H9 (cell line): ENCODE measurements around the gene LIMK2. TPM values are rescaled to one million over a fixed set of nuclear protein-coding genes. Genes with fewer than 3 reads are reported as not detected.

Experiments
- DNase-seq: peaks from one replicate; pipeline ENCODE4 v3.0.0-alpha.2; 2017
- H2AFZ ChIP-seq: one replicate; pipeline ENCODE4 v1.6.1; 2013; ENCODE audit warnings: mild to moderate bottlenecking, low read length, control low read depth, moderate library complexity
- H2AK5ac ChIP-seq: 2 replicates; pipeline ENCODE4 v1.6.1; 2013; ENCODE audit warnings: low read length, control low read depth, mixed read lengths; ENCODE audit not compliant: insufficient read length
- H2BK120ac ChIP-seq: one replicate; pipeline ENCODE4 v1.6.1; 2013; ENCODE audit warnings: low read depth, mild to moderate bottlenecking, low read length, control low read depth, inconsistent platforms; ENCODE audit not compliant: poor library complexity, severe bottlenecking
- H2BK12ac ChIP-seq: 2 replicates; pipeline ENCODE4 v1.6.1; 2013; ENCODE audit warnings: low read length, control low read depth, mixed read lengths, low read depth; ENCODE audit not compliant: insufficient read length
- H2BK15ac ChIP-seq: 2 replicates; pipeline ENCODE4 v1.6.1; 2013; ENCODE audit warnings: low read depth, low read length, control low read depth
- H2BK20ac ChIP-seq: one replicate; pipeline ENCODE4 v1.6.1; 2013; ENCODE audit warnings: low read depth, mild to moderate bottlenecking, low read length, control low read depth, inconsistent platforms; ENCODE audit not compliant: poor library complexity, severe bottlenecking
- H2BK5ac ChIP-seq: 2 replicates; pipeline ENCODE4 v1.6.1; 2013; ENCODE audit warnings: low read length, control low read depth, mixed read lengths; ENCODE audit not compliant: insufficient read length
- H3K14ac ChIP-seq: 2 replicates; pipeline ENCODE4 v1.6.1; 2013; ENCODE audit warnings: low read length, control low read depth; ENCODE audit not compliant: insufficient read depth
- H3K18ac ChIP-seq: 2 replicates; pipeline ENCODE4 v1.6.1; 2013; ENCODE audit warnings: low read depth, mild to moderate bottlenecking, mixed read lengths, low read length, control low read depth; ENCODE audit not compliant: insufficient read length
- H3K23ac ChIP-seq: 2 replicates; pipeline ENCODE4 v1.6.1; 2013; ENCODE audit warnings: low read length, control low read depth, mixed read lengths, low read depth; ENCODE audit not compliant: insufficient read length
- H3K23me2 ChIP-seq: 2 replicates; pipeline ENCODE4 v1.6.1; 2013; ENCODE audit warnings: low read depth, mild to moderate bottlenecking, mixed read lengths, low read length, control low read depth; ENCODE audit not compliant: insufficient read length, poor library complexity, severe bottlenecking
- H3K27ac ChIP-seq: 2 replicates; pipeline ENCODE4 v1.5.1; 2013; ENCODE audit warnings: low read length, control low read depth, mixed read lengths, low read depth; ENCODE audit not compliant: insufficient read length
- H3K27me3 ChIP-seq: 2 replicates; pipeline ENCODE4 v1.6.1; 2013; ENCODE audit warnings: low read length, control low read depth, inconsistent platforms; ENCODE audit not compliant: insufficient read depth
- H3K4ac ChIP-seq: 2 replicates; pipeline ENCODE4 v1.6.1; 2013; ENCODE audit warnings: low read depth, mild to moderate bottlenecking, control low read depth, inconsistent platforms, low read length, moderate library complexity
- H3K4me1 ChIP-seq: 2 replicates; pipeline ENCODE4 v1.6.1; 2013; ENCODE audit warnings: low read length, control low read depth, inconsistent platforms; ENCODE audit not compliant: insufficient read depth
- H3K4me2 ChIP-seq: 2 replicates; pipeline ENCODE4 v1.6.1; 2013; ENCODE audit warnings: low read length, control low read depth, mixed read lengths; ENCODE audit not compliant: insufficient read length, insufficient read depth
- H3K56ac ChIP-seq: 2 replicates; pipeline ENCODE4 v1.6.1; 2013; ENCODE audit warnings: low read depth, mild to moderate bottlenecking, mixed read lengths, low read length, control low read depth; ENCODE audit not compliant: insufficient read length
- H3K79me1 ChIP-seq: 2 replicates; pipeline ENCODE4 v1.6.1; 2013; ENCODE audit warnings: low read depth, mild to moderate bottlenecking, moderate library complexity, low read length, control low read depth, inconsistent platforms; ENCODE audit not compliant: insufficient read depth, poor library complexity, severe bottlenecking
- H3K79me2 ChIP-seq: 2 replicates; pipeline ENCODE4 v1.6.1; 2013; ENCODE audit warnings: low read length, control low read depth, inconsistent platforms; ENCODE audit not compliant: insufficient read depth
- H3K9ac ChIP-seq: 2 replicates; pipeline ENCODE4 v1.6.1; 2013; ENCODE audit warnings: low read length, control low read depth, mixed read lengths; ENCODE audit not compliant: insufficient read length; ENCODE audit errors: extremely low read depth
- H3K9me3 ChIP-seq: one replicate; pipeline ENCODE4 v1.6.1; 2013; ENCODE audit warnings: low read depth, low read length, inconsistent platforms; ENCODE audit not compliant: control insufficient read depth
- H3T11ph ChIP-seq: one replicate; pipeline ENCODE4 v1.6.1; 2013; ENCODE audit warnings: mild to moderate bottlenecking, low read length, control low read depth, inconsistent platforms
- H4K20me1 ChIP-seq: one replicate; pipeline ENCODE4 v1.6.1; 2013; ENCODE audit not compliant: control insufficient read depth, insufficient read length, insufficient read depth
- H4K5ac ChIP-seq: 2 replicates; pipeline ENCODE4 v1.6.1; 2013; ENCODE audit warnings: low read depth, mild to moderate bottlenecking, mixed read lengths, low read length, control low read depth; ENCODE audit not compliant: insufficient read length
- H4K8ac ChIP-seq: replicated peaks from 2 replicates; pipeline ENCODE4 v1.6.1; 2013; ENCODE audit warnings: low read length, control low read depth, mixed read lengths, low read depth; ENCODE audit not compliant: insufficient read length
- H4K91ac ChIP-seq: 2 replicates; pipeline ENCODE4 v1.6.1; 2013; ENCODE audit warnings: low read depth, mild to moderate bottlenecking, moderate library complexity, mixed read lengths, low read length, control low read depth; ENCODE audit not compliant: insufficient read length
- H3K27ac Mint-ChIP-seq, 3 experiments: 2 replicates in 2 of 3; 3 replicates in 1 of 3; pipeline ENCODE4 v1.8.0; 2020 to 2021; ENCODE audit warnings: mixed read lengths in 3 of 3, mild to moderate bottlenecking in 1 of 3, moderate library complexity in 1 of 3
- H3K27me3 Mint-ChIP-seq: 2 replicates; pipeline ENCODE4 v1.8.0; 2021; ENCODE audit warnings: low read depth, mild to moderate bottlenecking, moderate library complexity, mixed read lengths
- H3K36me3 Mint-ChIP-seq, 3 experiments: 2 replicates in 2 of 3; 3 replicates in 1 of 3; pipeline ENCODE4 v1.8.0; 2020 to 2021; ENCODE audit warnings: low read depth in 3 of 3, mixed read lengths in 3 of 3; ENCODE audit not compliant: insufficient read depth in 1 of 3
- H3K4me1 Mint-ChIP-seq, 2 experiments: 2 replicates each; pipeline ENCODE4 v1.8.0; 2020; ENCODE audit warnings: mixed read lengths in 2 of 2
- H3K4me3 Mint-ChIP-seq, 2 experiments: 2 replicates in 1 of 2; 3 replicates in 1 of 2; pipeline ENCODE4 v1.8.0; 2020 to 2021; ENCODE audit warnings: mild to moderate bottlenecking in 2 of 2, mixed read lengths in 2 of 2, moderate library complexity in 1 of 2
- H3K9me3 Mint-ChIP-seq, 2 experiments: 2 replicates in 1 of 2; 3 replicates in 1 of 2; pipeline ENCODE4 v1.8.0; 2020; ENCODE audit warnings: mild to moderate bottlenecking in 2 of 2, mixed read lengths in 2 of 2, moderate library complexity in 1 of 2
- CTCF ChIP-seq: fragments of 200-600 bp; sonication (generic); conservative IDR thresholded peaks from 3 replicates; pipeline ENCODE4 v1.8.0; 2021; ENCODE audit warnings: antibody characterized with exemption, mild to moderate bottlenecking
- WGBS: extraction: QIAGEN DNeasy Blood & Tissue Kit; methylation state at CpG from one replicate; pipeline ENCODE4 v1.1.7; 2013; ENCODE audit warnings: missing lambda C conversion rate, low lambda C conversion rate, mixed read lengths; ENCODE audit not compliant: insufficient read length; ENCODE audit errors: extremely low coverage; 5-methylcytosine and 5-hydroxymethylcytosine counted together
- total RNA-seq: library from RNA; stranded (reverse); gene quantifications from 2 replicates; pipeline ENCODE4 v1.2.1, GENCODE V29; 2021

Gene LIMK2
- total RNA-seq, 1 experiment from 2014 or later, result 51.3 TPM

GRCh38 chr22:31291481-31292235, 79.6 kb downstream of the LIMK2 start:
- H3K27ac ChIP-seq, result peak overlapping the region; percentile 7
- no CpG with 5 or more reads among the region's 20 CpGs for WGBS

More at GRCh38 chr22:31291481-31292235, 79.6 kb downstream of the LIMK2 start:
- no peak for TF ChIP-seq CTCF
- no peak overlapping the region for H3T11ph ChIP-seq
- no peak overlapping the region for H3K23ac ChIP-seq
- H4K20me1 ChIP-seq, result no peaks in the 10 kb centered on the region
- H2BK20ac ChIP-seq, result no peak overlapping the region
- H3K79me2 ChIP-seq, result no peaks in the 10 kb centered on the region
- H2BK12ac ChIP-seq, result peak overlapping the region; percentile 17
- no peak overlapping the region for H4K8ac ChIP-seq
- no peak for DNase-seq
- H2AFZ ChIP-seq, result no peak overlapping the region
- H3K9me3 Mint-ChIP-seq, result no peaks in the 10 kb centered on the region; a peak in 1 of 5 replicates
- H3K27me3 Mint-ChIP-seq, result peaks cover 25% of the 10 kb centered on the region
- no peak overlapping the region for H2AK5ac ChIP-seq
- no peak overlapping the region for H2BK120ac ChIP-seq
- peaks cover 2% of the 10 kb centered on the region; the same call in 1 of the 2 replicates for H3K27me3 ChIP-seq
- H3K27ac Mint-ChIP-seq, result peak overlapping the region in 2 of 3 experiments; percentile 68 to 95; a peak in 4 of 7 replicates
- H3K18ac ChIP-seq, result no peak overlapping the region
- H2BK5ac ChIP-seq, result no peak overlapping the region
- H3K4me3 Mint-ChIP-seq, result peak overlapping the region; percentile 69 to 82
- H3K4me2 ChIP-seq, result peak overlapping the region; percentile 72
- peaks cover 19 to 26% of the 10 kb centered on the region in 2 experiments for H3K4me1 Mint-ChIP-seq
- H2BK15ac ChIP-seq, result no peak overlapping the region
- H3K9ac ChIP-seq, result peak overlapping the region; percentile 34
- H3K23me2 ChIP-seq, result peaks cover 11% of the 10 kb centered on the region
- no peaks in the 10 kb centered on the region for H3K79me1 ChIP-seq
- H3K56ac ChIP-seq, result no peak overlapping the region
- H4K91ac ChIP-seq, result no peak overlapping the region
- H3K4ac ChIP-seq, result no peak overlapping the region
- no peaks in the 10 kb centered on the region for H3K9me3 ChIP-seq
- no peaks in the 10 kb centered on the region; the same call in 1 of the 2 replicates for H3K4me1 ChIP-seq
- no peaks in the 10 kb centered on the region; a peak in 1 of 7 replicates for H3K36me3 Mint-ChIP-seq
- no peak overlapping the region for H3K14ac ChIP-seq
- no peak overlapping the region for H4K5ac ChIP-seq
